HCT116 (cell line): ENCODE data around the gene ITPR2. TPM values are rescaled to one million over a fixed set of nuclear protein-coding genes. Genes with fewer than 3 reads are reported as not detected.

Experiments used
- ATAC-seq: fragments of 200-7000 bp; cut with Tn5 transposase; 2 replicates; pipeline ENCODE4 v1.9.1; 2020; ENCODE audit warnings: mild to moderate bottlenecking, moderate library complexity
- BruUV-seq: library from RNA; stranded (reverse); fragments of 400-500 nt; replicated peaks from 2 replicates; lab custom pipeline; 2021; lab: Mats Ljungman, UMichigan
- CTCF ChIA-PET: fragments of 300-600 bp; sonication (Branson Sonifier 250); formaldehyde crosslinking; loops from one replicate; lab custom pipeline; 2021; ENCODE audit warnings: antibody characterized with exemption; lab: Charles Lee
- POLR2A ChIA-PET: fragments of 300-600, 350-600 bp; sonication (Branson Sonifier 250); formaldehyde crosslinking; loops from one replicate; lab custom pipeline; 2021; ENCODE audit warnings: antibody characterized with exemption; lab: Charles Lee
- RAD21 ChIA-PET, 2 experiments: fragments of 300-600 bp; sonication (Branson Sonifier 250); formaldehyde crosslinking; loops; one replicate each; lab custom pipeline; 2023; ENCODE audit warnings: low total read pairs in 2 of 2; ENCODE audit not compliant: uncharacterized antibody in 2 of 2, unreplicated experiment in 2 of 2, low non-redundant PET in 1 of 2; lab: Charles Lee
- DNase-seq: peaks from one replicate; pipeline ENCODE4 v3.0.0-alpha.2; 2010; ENCODE audit warnings: low read depth, low spot score
- H2AFZ ChIP-seq: fragments of 200-600 bp; shearing (Covaris generic), sonication (generic); 2 replicates; pipeline ENCODE4 v1.6.1; 2017; ENCODE audit warnings: low read depth, mixed run types, mixed read lengths, antibody characterized with exemption, low read length; ENCODE audit not compliant: poor library complexity, severe bottlenecking
- H3K27ac ChIP-seq: 2 replicates; pipeline ENCODE4 v1.5.1; 2012; ENCODE audit warnings: low read depth, low read length
- H3K27me3 ChIP-seq: fragments of 200-600 bp; sonication (generic); 2 replicates; pipeline ENCODE4 v1.6.1; 2016; ENCODE audit warnings: mixed run types, low read length, mixed read lengths; ENCODE audit not compliant: insufficient read depth
- H3K36me3 ChIP-seq, 2 experiments: fragments of 200-500 bp in 1 of 2; fragments of 200-600 bp in 1 of 2; sonication (Bioruptor generic) in 1 of 2; sonication (generic) in 1 of 2; 2 replicates each; pipeline versions ENCODE4 v1.5.1 to v1.6.1; 2014 to 2016; ENCODE audit warnings: low read length in 2 of 2, inconsistent platforms in 1 of 2, mixed read lengths in 1 of 2, mixed run types in 1 of 2; ENCODE audit not compliant: insufficient read depth in 2 of 2, control insufficient read depth in 1 of 2
- H3K4me1 ChIP-seq, 2 experiments: fragments of 200-600 bp in 1 of 2; sonication (generic) in 1 of 2; 2 replicates each; pipeline versions ENCODE4 v1.5.1 to v1.6.1; 2012 to 2017; ENCODE audit warnings: low read length in 2 of 2, inconsistent platforms in 1 of 2, mild to moderate bottlenecking in 1 of 2, mixed read lengths in 1 of 2, mixed run types in 1 of 2, moderate library complexity in 1 of 2; ENCODE audit not compliant: insufficient read depth in 2 of 2, control insufficient read depth in 1 of 2
- H3K4me2 ChIP-seq: fragments of 200-600 bp; sonication (generic); 2 replicates; pipeline ENCODE4 v1.6.1; 2017; ENCODE audit warnings: mixed run types, low read length, mixed read lengths
- H3K4me3 ChIP-seq, 2 experiments: fragments of 200-600 bp in 1 of 2; sonication (generic) in 1 of 2; replicated peaks in 1 of 2; 2 replicates each; pipeline ENCODE4 v1.5.1; 2011 to 2016; ENCODE audit warnings: low read length in 2 of 2, control low read depth in 1 of 2, low read depth in 1 of 2, mild to moderate bottlenecking in 1 of 2, mixed read lengths in 1 of 2, mixed run types in 1 of 2
- H3K79me2 ChIP-seq: fragments of 200-600 bp; sonication (generic); 2 replicates; pipeline ENCODE4 v1.6.1; 2017; ENCODE audit warnings: mild to moderate bottlenecking, mixed run types, low read length, moderate library complexity, mixed read lengths; ENCODE audit not compliant: insufficient read depth
- H3K9ac ChIP-seq: fragments of 200-600 bp; sonication (generic); 2 replicates; pipeline ENCODE4 v1.6.1; 2016; ENCODE audit warnings: low read length, mixed read lengths
- H3K9me2 ChIP-seq: fragments of 200-600 bp; sonication (generic), shearing (Covaris generic); 2 replicates; pipeline ENCODE4 v1.6.1; 2017; ENCODE audit warnings: mixed run types, mild to moderate bottlenecking, moderate library complexity; ENCODE audit not compliant: insufficient read depth
- H3K9me3 ChIP-seq, 2 experiments: fragments of 200-500 bp in 1 of 2; fragments of 200-600 bp in 1 of 2; sonication (Bioruptor generic) in 1 of 2; sonication (generic) in 1 of 2; 2 replicates each; pipeline ENCODE4 v1.6.1; 2014 to 2017; ENCODE audit warnings: low read length in 2 of 2, mixed read lengths in 2 of 2, inconsistent platforms in 1 of 2, low read depth in 1 of 2, mild to moderate bottlenecking in 1 of 2, mixed run types in 1 of 2, moderate library complexity in 1 of 2; ENCODE audit not compliant: control insufficient read depth in 1 of 2, insufficient read depth in 1 of 2
- H4K20me1 ChIP-seq: fragments of 200-600 bp; sonication (generic), shearing (Covaris generic); 2 replicates; pipeline ENCODE4 v1.6.1; 2017; ENCODE audit warnings: mixed run types, mild to moderate bottlenecking, moderate library complexity; ENCODE audit not compliant: insufficient read depth
- ATF3 ChIP-seq: IDR thresholded peaks from 2 replicates; pipeline ENCODE4 v1.6.1; 2012
- CBX3 ChIP-seq: IDR thresholded peaks from 2 replicates; pipeline ENCODE4 v1.6.1; 2012; ENCODE audit warnings: low read depth
- CEBPB ChIP-seq: IDR thresholded peaks from 2 replicates; pipeline ENCODE4 v1.6.1; 2012; ENCODE audit warnings: low read depth
- EGR1 ChIP-seq: IDR thresholded peaks from 2 replicates; pipeline ENCODE4 v1.6.1; 2012; ENCODE audit warnings: low read depth
- ELF1 ChIP-seq: IDR thresholded peaks from 2 replicates; pipeline ENCODE4 v1.6.1; 2012; ENCODE audit warnings: low read depth, borderline replicate concordance
- EZH2 ChIP-seq: fragments of 200-600 bp; sonication (generic); IDR thresholded peaks from 2 replicates; pipeline ENCODE4 v1.6.1; 2017; ENCODE audit warnings: antibody characterized with exemption, mixed run types
- JUND ChIP-seq: IDR thresholded peaks from 2 replicates; pipeline ENCODE4 v1.6.1; 2012
- POLR2A ChIP-seq: IDR thresholded peaks from 2 replicates; pipeline ENCODE4 v1.7.0; 2011; ENCODE audit warnings: borderline replicate concordance; ENCODE audit not compliant: insufficient read depth, insufficient read length; ENCODE audit errors: extremely low read depth
- RAD21 ChIP-seq: IDR thresholded peaks from 2 replicates; pipeline ENCODE4 v1.6.1; 2012; ENCODE audit warnings: low read depth, mild to moderate bottlenecking
- REST ChIP-seq: IDR thresholded peaks from 2 replicates; pipeline ENCODE4 v1.6.1; 2012; ENCODE audit warnings: low read depth
- SIN3A ChIP-seq: IDR thresholded peaks from 2 replicates; pipeline ENCODE4 v1.6.1; 2012; ENCODE audit warnings: low read depth
- SRF ChIP-seq: IDR thresholded peaks from 2 replicates; pipeline ENCODE4 v1.6.1; 2012; ENCODE audit warnings: low read depth
- YY1 ChIP-seq: IDR thresholded peaks from 2 replicates; pipeline ENCODE4 v1.6.1; 2011; ENCODE audit warnings: low read length, low read depth, moderate library complexity, mild to moderate bottlenecking; ENCODE audit not compliant: insufficient replicate concordance; ENCODE audit errors: extremely low read depth
- ZBTB33 ChIP-seq: IDR thresholded peaks from 2 replicates; pipeline ENCODE4 v1.6.1; 2011; ENCODE audit warnings: mild to moderate bottlenecking, low read length, moderate library complexity; ENCODE audit not compliant: insufficient replicate concordance; ENCODE audit errors: extremely low read depth
- ZFX ChIP-seq: fragments of 450-650 bp; IDR thresholded peaks from 2 replicates; pipeline ENCODE4 v1.6.1; 2017
- intact Hi-C: fragments of 100-400 bp; cut with micrococcal nuclease; formaldehyde crosslinking; loops from 2 replicates; pipeline ENCODE4 v1.10.0; 2022
- total RNA-seq: library from RNA; stranded (reverse); gene quantifications from one replicate; pipeline ENCODE4 v1.2.1, GENCODE V29; 2021; ENCODE audit not compliant: unreplicated experiment

The ITPR2 gene
- total RNA-seq, 1 experiment from 2014 or later = 6.5 TPM

- H3K9me3 ChIP-seq = no peaks in the 10 kb centered on the region
- DNase-seq = no peak
- no peak overlapping the region for H3K4me3 ChIP-seq
- H3K9ac ChIP-seq = no peak overlapping the region
- TF ChIP-seq POLR2A (no peak), ATF3 (no peak), RAD21 (no peak), JUND (no peak), CEBPB (no peak), YY1 (no peak), ZFX (no peak)
- BruUV-seq = no TSS peak
- no peaks in the 10 kb centered on the region for H4K20me1 ChIP-seq
- no peaks in the 10 kb centered on the region for H3K36me3 ChIP-seq
- no peaks in the 10 kb centered on the region for H3K4me1 ChIP-seq
- no peaks in the 10 kb centered on the region for H3K27me3 ChIP-seq
- no peak for ATAC-seq
- ChIA-PET POLR2A (no interaction called here), RAD21 (no interaction called here), CTCF (no interaction called here)
- H3K4me2 ChIP-seq = no peak overlapping the region
- H3K9me2 ChIP-seq = no peaks in the 10 kb centered on the region
- no peaks in the 10 kb centered on the region for H3K79me2 ChIP-seq
- intact Hi-C loops = no loop called here
- H2AFZ ChIP-seq = no peak overlapping the region
- no peak overlapping the region for H3K27ac ChIP-seq
Measured at GRCh38 chr12:26705851-26706250, 127.1 kb downstream of the ITPR2 start.

GRCh38 chr12:26704684-26705460, 128.1 kb downstream of the ITPR2 start:
- Histone ChIP-seq H4K20me1 (no peaks in the 10 kb centered on the region), H3K9me2 (no peaks in the 10 kb centered on the region), H2AFZ (no peak overlapping the region), H3K36me3 (no peaks in the 10 kb centered on the region), H3K4me2 (no peak overlapping the region), H3K4me3 (no peak overlapping the region), H3K27me3 (no peaks in the 10 kb centered on the region), H3K9ac (no peak overlapping the region), H3K4me1 (no peaks in the 10 kb centered on the region), H3K27ac (no peak overlapping the region), H3K79me2 (no peaks in the 10 kb centered on the region), H3K9me3 (no peaks in the 10 kb centered on the region)
- intact Hi-C loops = loop anchor here (5.0 kb wide), 1 partner anchor 73 kb away; no protein-coding TSS in a partner anchor
- DNase-seq (no peak), ATAC-seq (no peak)
- ChIA-PET RAD21 (no interaction called here), CTCF (no interaction called here), POLR2A (no interaction called here)
- BruUV-seq = no TSS peak
- no peak for TF ChIP-seq EGR1
- TF ChIP-seq EZH2 = no peak
- TF ChIP-seq CEBPB = no peak
- no peak for TF ChIP-seq ZBTB33
- no peak for TF ChIP-seq YY1
- no peak for TF ChIP-seq SIN3A
- no peak for TF ChIP-seq SRF
- TF ChIP-seq ELF1 = no peak
- TF ChIP-seq ATF3 = no peak
- TF ChIP-seq CBX3 = no peak
- no peak for TF ChIP-seq REST
